Hematopoietic multipotent progenitor cell treated with erythropoietin and hydrocortisone succinate and interleukin-3 and kit ligand, for 15 days (in vitro differentiated cells): ENCODE measurements around the gene ACER3.
"Not testable (repeated sequence)": the region's sequence is repeated elsewhere in the genome, so short reads cannot be mapped to it uniquely, and the experiment has no call there.

ENCODE experiments used
- DNase-seq: peaks from one replicate; pipeline ENCODE4 v3.0.0-alpha.2; 2015; ENCODE audit warnings: low spot score

Gene ACER3

DNA sequence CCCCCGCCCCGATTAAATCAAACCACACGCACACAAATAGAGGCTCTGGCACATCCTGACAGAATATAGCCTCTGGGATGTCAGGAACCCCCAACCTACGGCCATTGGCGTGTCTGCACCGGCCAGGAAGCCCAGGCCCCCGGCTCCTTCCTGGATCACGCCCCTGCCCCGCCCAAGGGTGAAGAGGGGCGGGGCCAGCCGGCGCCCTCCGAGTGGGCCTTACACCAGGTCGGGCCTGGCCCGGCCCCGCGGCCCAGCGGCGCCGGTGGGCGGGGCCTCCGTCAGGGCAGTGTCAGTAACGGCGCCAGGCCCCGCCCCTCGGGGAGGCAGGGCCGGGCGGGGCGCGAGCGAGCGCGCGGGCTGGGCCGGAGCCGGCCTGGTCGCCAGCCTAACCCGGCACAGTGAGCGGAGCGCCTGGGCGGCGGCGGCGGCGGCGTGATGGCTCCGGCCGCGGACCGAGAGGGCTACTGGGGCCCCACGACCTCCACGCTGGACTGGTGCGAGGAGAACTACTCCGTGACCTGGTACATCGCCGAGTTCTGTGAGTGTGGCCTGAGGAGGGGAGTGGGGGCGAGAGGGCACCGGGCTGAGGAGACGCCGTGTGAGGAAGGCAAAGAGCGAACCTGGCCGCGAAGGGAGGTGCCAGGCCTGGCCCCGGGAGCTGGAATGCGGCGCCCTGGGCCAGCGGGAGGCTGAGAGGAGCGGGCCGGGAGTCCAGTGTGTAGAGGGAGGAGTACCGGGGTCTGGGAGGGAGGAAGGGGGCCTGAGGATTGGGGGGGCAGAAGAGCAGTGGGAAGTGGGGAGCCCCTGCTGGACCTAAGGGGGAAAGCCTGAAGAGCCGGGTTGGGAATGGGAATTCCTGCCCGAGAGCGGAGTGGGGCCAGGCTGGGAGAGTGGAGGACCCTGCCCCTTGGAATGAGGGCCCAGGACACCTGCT lies at the start of gene ACER3:
ACER3 (plus strand) TSS at position 380 of the 937 bp plus-strand sequence; CDS start at position 439, 59 bp downstream.
- peak; percentile 91 for DNase-seq

DNA sequence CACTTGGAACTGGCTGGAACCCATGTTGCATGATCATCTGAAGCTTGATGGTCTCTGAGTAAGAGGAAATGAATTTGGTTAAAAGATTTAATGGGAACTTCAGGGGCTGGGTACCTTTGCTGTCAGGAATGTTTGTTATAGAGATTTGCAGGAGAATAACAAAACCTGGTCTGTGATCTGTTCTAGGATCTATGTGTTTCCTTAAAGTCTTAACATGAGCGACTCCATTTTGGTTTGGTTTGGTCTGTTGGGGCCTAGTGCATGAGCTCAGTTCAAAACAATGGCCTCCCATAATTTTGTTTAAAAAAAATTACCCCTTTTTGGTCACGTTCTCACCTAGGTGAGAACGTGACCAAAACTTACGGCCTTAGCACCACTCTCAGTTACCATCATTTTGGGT lies 49.5 kb upstream of the ACER3 start:
- no peak for DNase-seq

DNA sequence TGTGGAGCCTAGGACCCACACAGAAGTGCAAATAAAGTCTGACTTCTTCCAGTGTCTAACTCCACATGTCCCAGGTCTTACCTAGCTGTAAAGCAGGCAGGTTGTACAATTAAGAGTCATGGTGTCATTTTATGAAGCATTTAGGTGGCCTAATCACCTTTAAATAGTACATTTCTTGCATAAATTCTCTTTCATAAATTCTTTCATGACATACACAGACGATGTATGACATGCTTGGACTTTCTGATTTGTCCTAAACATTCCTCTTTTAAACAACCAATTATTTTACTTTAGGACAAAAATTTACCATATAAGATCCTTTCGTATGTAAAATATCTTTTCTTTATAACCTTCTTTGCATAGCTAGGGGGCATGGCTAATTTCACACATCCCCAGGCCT lies 46.3 kb upstream of the ACER3 start:
- DNase-seq, result no peak

DNA sequence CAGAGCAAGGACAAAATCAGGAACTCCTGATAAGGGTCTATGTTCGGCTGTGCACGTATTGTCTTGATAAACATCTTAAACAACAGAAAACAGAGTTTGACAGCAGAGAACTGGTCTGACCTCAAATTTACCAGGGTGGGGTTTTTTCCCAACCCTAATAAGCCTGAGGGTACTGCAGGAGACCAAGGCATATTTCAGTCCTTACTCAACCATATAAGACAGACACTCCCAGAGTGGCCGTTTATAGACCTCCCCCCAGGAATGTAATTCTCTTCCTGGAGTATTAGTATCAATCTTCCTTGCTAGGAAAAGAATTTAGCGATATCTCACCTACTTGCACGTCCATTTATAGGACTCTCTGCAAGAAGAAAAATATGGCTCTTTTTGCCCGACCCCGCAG lies 45.0 kb upstream of the ACER3 start:
- not testable (repeated sequence) for DNase-seq

DNA sequence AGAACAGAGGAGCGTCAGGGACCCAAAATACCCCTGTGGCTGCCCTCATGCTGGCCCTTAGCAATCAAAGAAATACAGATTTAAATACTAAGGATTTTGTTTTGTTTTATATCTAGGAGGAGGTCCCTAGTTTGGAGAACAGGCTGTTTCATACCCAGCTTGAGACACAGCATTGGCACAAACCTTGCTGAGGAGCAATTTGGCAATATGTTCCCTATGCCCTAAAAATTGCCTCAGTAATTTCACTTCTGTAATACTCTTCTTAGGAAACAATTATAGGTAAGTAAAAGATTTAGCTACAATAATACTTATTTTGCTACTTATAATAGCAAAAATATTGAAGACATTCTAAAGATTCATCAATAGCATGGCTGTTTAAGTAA lies 40.5 kb upstream of the ACER3 start:
- no peak for DNase-seq

DNA sequence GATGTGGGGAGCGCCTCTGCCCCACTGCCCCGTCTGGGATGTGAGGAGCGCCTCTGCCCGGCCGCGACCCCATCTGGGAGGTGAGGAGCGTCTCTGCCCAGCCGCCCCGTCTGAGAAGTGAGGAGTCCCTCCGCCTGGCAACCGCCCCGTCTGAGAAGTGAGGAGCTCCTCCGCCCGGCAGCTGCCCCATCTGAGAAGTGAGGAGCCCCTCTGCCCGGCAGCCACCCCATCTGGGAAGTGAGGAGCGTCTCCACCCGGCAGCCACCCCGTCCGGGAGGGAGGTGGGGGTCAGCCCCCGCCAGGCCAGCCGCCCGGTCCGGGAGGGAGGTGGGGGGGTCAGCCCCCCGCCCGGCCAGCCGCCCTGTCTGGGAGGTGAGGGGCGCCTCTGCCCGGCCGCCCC lies 39.3 kb upstream of the ACER3 start:
- not testable (repeated sequence) for DNase-seq

DNA sequence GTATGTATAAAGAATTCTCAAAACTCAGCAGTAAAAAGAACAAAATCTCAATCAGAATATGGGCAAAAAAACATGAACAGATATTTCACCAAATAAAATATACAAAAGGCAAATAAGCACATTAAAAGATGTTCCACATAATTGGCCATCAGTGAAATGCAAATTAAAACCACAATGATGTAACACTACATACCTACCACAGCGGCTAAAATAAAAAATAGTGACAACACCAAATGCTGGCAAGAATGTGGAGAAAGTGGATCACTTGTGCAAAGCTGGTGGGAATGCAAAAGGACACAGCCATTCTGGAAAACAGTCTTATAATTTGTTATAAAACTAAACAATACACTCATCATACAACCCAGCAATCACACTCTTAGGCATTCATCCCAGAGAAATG lies 38.3 kb upstream of the ACER3 start:
- no peak for DNase-seq

DNA sequence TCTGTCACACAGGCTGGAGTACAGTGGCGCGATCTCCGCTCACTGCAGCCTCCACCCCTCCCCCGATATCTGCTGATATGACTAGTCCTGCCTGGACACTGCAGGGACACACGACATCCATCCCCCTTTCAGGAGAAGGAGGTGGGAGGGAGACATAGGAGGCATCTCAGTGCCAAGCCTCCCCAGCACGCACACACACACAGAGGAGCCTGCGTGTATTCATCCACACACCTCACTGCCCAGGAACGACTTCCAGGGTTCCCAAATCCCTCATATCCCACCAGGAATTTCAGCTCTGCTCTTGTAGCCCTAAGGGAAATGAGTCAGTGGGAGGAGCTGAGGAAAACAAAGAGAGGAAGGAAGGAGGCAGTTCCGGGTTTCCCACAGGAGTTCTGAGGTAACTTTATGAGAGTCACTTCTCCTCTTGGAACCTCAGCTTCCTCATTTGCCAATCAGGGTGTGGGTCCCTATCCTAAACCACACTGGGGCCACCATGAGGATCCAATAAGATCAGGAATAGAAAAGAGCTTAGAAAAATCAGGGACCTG lies 37.2 kb upstream of the ACER3 start:
- DNase-seq, result no peak

DNA sequence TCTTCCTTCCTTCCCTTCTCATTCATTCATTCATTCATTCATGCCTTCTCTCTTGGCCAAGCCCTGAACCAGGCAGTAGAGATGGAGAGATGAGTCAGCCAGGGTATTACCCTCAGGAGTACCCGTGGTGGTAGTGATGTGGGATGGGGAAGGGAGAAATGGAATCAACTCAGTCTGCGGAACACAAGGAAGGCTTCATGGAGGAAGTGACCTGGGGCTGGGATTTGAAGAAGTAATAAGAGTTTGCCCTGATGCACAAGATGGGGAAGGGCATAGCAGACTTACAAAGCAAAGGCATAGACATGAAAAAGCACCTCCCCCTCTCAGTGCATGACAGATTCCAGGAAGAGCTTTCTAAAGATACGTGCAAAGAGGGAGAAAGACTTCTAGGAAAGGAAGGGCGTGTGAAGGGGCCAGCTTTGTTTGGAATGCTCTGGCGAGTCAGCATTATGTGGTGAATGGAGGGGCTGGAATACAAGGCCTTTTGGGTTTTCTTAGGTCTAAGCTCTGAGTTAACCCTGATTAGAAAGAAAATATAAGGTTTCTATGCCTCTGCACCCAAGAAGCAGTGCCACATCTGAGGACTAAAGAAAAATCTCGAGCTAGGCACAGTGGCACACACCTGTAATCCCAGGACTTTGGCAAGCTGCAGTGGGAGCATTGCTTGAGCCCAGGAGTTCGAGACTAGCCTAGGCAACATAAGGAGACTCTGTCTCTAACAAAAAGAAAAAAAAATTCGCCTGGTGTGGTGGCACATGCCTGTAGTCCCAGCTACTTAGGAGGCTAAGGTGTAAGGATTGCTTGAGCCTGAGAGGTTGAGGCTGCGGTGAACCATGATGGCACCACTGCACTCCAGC lies 36.4 kb upstream of the ACER3 start:
- no peak for DNase-seq

DNA sequence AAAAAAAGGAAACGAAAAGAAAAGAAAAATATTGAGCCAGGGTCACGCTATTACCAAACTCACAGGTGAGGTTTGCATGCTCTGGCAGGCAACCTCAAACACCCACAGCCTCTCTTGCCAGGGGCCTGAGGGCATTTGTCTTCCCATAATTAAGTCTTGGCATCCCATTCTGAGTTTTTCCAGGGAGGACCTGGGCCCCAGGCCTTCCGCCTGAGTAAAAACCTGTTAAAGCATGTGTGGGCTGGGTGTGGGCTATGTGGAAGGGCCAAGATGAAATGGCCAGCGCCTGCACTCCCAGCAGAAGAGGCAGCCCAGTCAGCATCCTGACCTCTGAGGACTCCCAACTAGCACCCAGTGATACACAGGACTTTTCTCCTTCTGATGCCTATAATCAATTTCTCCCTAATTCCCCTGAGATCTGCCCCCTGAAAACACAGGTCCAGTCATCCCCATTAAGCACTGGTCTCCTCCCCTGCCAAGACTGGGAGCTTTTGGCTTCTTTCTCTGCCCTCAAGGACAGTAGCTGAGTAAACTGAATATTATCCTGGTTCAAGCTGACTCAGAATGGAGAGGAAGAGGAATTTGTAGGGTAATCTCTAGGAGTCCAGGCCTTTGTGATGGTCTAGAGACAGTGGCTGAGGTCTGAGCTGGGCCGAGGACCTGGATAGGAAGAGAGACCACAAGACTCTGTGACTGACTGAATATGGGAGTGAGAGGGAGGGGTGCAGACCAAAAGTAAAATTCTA lies 35.6 kb upstream of the ACER3 start:
- DNase-seq, result no peak

DNA sequence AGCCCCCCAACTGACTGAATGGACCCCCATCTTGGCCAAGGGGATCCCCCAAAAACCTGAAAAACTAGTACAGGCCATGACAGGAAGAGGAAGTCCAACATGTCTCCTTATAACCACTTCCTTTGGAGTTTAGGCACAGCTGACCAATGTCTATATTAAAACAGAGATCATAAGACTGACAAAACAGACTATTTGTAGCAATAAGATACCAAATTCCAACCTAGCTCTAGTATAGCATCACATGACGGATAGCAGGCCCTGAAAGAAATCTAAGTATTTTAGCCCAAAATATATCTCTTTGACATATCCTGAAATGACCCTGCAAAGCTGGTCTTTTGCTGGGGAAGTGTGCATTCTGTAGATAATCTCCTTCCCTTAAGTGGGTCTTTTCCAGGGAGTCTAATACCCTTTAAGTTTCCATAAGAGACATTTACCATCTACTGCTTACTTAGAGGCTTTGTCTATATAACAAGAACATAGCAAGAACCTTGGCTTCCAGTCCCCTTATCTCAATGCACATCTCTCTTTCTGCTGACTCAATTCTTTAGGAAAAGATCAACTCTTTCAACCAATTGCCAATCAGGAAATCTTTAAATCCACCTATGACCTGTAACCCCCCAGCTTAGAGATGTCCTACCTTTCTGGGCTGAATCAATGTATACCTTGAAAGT lies 34.9 kb upstream of the ACER3 start:
- no peak for DNase-seq

DNA sequence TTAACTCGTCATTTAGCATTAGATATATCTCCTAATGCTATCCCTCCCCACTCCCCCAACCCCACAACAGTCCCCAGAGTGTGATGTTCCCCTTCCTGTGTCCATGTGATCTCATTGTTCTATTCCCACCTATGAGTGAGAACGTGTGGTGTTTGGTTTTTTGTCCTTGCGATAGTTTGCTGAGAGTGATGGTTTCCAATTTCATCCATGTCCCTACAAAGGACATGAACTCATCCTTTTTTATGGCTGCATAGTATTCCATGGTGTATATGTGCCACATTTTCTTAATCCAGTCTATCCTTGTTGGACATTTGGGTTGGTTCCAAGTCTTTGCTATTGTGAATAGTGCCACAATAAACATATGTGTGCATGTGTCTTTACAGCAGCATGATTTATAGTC lies 34.2 kb upstream of the ACER3 start:
- not testable (repeated sequence) for DNase-seq

DNA sequence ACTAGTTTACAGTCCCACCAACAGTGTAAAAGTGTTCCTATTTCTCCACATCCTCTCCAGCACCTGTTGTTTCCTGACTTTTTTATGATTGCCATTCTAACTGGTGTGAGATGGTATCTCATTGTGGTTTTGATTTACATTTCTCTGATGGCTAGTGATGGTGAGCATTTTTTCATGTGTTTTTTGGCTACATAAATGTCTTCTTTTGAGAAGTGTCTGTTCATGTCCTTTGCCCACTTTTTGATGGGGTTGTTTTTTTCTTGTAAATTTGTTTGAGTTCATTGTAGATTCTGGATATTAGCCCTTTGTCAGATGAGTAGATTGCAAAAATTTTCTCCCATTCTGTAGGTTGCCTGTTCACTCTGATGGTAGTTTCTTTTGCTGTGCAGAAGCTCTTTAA lies 33.7 kb upstream of the ACER3 start:
- DNase-seq, result not testable (repeated sequence)

DNA sequence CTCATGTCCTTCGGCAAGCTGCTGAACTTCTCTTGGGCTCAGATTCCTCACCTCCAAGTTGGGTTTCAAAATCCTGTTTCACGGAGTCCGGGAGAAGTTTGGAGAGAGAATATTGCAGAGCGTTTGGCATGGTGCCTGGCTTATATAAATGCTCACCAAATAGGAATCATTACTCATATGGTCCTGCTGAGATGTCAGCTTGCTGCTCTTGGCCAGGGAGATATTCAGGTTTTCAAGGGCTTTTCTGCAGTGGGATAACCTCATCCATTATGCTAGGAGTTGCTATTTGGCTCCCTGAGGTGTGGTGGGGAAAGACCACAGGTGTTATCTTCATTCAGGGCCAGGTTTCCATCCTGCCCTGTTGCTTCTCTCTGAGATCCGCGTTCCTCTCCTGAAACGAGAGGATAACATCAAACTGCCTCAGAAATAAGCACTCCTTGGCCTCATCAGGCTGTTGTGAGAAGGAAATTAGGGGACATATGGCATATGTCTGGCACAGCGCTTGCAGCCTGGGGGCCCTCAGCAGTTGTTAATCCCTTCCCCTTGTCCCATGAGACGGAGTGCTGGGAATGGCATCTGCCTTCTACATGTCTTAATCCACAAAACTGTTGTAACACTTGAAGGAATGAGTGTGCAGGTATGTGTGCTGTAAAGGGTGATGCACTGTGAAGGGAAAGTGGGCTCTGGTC lies 29.9 kb upstream of the ACER3 start:
- no peak for DNase-seq

DNA sequence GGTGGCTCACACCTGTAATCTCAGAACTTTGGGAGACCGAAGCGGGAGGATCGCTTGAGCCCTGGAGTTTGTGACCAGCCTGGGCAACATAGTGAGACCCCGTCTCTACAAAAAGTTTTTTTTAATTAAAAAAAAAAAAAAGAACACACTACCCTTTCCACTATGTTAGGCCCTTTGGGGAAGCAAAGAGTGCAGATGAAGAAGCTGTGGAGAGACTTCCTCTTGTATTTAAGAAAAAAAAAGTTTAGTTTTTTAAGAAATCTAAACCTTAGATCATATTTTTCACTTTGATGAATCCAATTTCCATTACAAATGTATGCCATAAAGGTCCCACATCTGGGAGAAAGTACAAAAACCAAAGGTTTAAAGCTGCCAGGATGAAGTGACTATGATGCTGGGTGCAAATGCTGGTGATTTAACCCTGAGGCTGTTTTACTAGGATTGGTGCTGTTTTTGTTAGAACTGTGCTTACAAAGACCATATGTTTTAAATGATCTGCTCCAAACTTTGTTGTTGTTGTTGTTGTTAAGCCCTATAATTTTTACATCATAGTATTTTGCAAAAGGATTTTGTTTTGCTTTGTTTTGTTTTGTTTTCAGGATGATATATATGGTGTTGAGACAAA lies 28.9 kb upstream of the ACER3 start:
- no peak for DNase-seq

DNA sequence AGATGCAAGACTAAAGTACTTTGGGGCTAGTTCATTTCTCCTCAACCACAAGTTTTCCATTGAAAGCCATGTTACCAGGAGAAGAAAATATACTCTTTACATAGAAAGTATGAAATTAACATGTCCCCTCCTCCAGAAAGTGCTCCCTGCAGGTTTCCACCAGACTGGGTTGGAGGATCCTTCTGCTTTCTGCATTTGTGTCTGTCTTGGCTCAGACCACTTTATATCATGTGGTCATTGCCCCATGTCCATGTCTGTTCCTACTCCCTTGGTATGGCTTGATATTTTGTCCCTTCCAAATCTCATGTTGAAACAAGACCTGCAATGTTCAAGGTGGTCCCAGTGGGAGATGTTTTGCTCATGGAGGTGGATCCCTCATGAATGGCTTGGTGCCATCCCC lies 28.4 kb upstream of the ACER3 start:
- DNase-seq, result no peak

DNA sequence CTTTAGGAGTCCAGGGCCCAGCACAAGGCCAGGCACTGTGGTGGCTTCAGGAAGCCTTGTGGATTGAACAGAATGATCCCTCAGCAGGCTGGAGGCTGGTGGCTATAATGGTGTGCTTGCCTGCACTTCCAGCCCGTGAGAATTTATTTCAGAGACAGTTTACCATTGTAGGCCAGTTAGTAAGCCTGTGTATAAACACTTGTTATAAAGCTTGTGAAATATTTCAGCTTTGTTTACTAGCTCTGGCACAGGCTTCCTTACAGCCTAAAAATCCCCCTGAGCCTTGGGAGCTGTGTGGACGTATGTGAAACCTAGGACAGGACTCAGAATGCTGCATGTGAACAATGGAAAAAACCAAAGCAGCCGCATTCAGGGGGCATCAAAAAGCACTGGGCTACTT lies 26.6 kb upstream of the ACER3 start:
- DNase-seq, result no peak

DNA sequence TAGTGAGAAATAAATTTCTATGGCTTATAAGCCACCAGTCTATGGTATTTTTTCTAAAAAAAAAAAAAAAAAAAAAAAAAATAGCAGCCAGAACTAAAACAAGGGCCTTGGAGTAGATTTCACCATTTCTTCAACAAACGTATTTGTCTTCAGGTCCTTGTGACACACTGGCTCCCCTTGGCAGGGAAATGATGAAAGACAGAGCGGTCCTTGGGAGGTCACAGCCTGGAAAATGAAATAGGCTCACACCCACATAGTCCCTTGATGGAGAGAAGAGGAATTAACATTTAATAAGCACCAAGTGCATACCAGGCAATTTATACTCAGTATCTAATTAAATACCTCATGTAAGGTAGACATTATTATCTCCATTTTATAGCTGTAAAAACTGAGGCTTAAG lies 25.7 kb upstream of the ACER3 start:
- DNase-seq, result no peak

DNA sequence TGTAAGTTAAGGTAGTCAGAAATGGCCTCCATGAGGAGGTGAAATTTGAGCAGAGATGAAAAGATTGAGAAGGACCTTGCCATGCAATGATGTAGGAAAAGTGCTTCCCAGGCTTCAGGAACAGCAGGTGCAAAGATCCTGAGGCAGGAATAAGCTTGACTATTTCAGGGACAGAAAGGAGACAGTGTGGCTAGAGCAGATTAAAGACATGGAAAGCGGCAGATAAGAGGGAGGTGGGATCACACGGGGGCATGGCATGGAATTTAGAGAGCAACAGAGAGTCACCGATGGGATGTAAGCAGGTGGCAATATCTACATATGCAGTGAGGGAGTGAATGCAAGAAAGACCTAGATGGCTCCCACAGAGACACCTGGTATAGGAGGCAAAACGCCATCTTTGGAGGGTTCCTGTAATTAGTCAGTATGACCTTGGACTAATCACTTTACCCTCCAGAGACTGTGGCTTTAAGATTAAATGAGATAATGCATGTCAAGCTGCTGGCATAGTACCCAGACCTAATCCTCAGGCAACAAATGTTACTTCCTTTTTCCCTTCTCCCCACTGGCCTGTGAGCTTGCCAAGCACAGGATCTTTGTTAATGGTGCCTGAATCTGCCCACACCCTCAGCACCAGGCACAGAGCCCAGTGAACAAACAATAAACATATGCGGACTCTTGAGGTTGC lies 24.6 kb upstream of the ACER3 start:
- DNase-seq, result peak; percentile 35
